Peyer's patch (tissue), 4 donors: ENCODE results near the gene ING4.

Experiments
- CTCF ChIP-seq, 6 experiments: fragments of 450-650 bp in 4 of 6; fragments of 200-600 bp in 2 of 6; sonication (generic) in 1 of 6; IDR thresholded peaks; one replicate each; pipeline ENCODE4 v1.5.1; 2017 to 2019; ENCODE audit warnings: antibody characterized with exemption in 6 of 6, mild to moderate bottlenecking in 3 of 6, moderate library complexity in 1 of 6
- POLR2A ChIP-seq, 2 donors: fragments of 450-650 bp; IDR thresholded peaks; one replicate each; pipeline ENCODE4 v1.5.1; 2017; ENCODE audit warnings: antibody characterized with exemption in 2 of 2, mild to moderate bottlenecking in 2 of 2, moderate library complexity in 2 of 2

GRCh38 chr12:6606331-6607131 is 56.4 kb downstream of the ING4 start:
- no peak for TF ChIP-seq POLR2A (IDR thresholded peaks at IDR 0.05)
- TF ChIP-seq CTCF (IDR thresholded peaks at IDR 0.05), result no peak
